Chondrocyte (in vitro differentiated cells): ENCODE data around the gene MIPOL1. TPM values are rescaled to one million over a fixed set of nuclear protein-coding genes. Genes with fewer than 3 reads are reported as not detected.

Source experiments
- DNase-seq: peaks from one replicate; pipeline ENCODE4 v3.0.0; 2021; ENCODE audit warnings: mixed read lengths, low spot score
- H3K27ac Mint-ChIP-seq: one replicate; pipeline ENCODE4 v1.8.0; 2021; ENCODE audit warnings: mild to moderate bottlenecking, moderate library complexity, mixed read lengths; ENCODE audit not compliant: unreplicated experiment
- H3K27me3 Mint-ChIP-seq: 2 replicates; pipeline ENCODE4 v1.8.0; 2021; ENCODE audit warnings: low read depth, mixed read lengths
- H3K36me3 Mint-ChIP-seq: 2 replicates; pipeline ENCODE4 v1.8.0; 2021; ENCODE audit warnings: low read depth, mixed read lengths
- H3K4me1 Mint-ChIP-seq: 2 replicates; pipeline ENCODE4 v1.8.0; 2021; ENCODE audit warnings: low read depth, mild to moderate bottlenecking, mixed read lengths
- H3K4me3 Mint-ChIP-seq: one replicate; pipeline ENCODE4 v1.8.0; 2021; ENCODE audit warnings: mild to moderate bottlenecking, moderate library complexity, mixed read lengths; ENCODE audit not compliant: unreplicated experiment
- H3K9me3 Mint-ChIP-seq: 2 replicates; pipeline ENCODE4 v1.8.0; 2021; ENCODE audit warnings: low read depth, mixed read lengths
- total RNA-seq: library from RNA; stranded (reverse); gene quantifications from 3 replicates; pipeline ENCODE4 v1.2.1, GENCODE V29; 2021
- TF ChIP-seq, protein P1 (sequence below): fragments of 200-600 bp; sonication (generic); IDR thresholded peaks from 2 replicates; pipeline ENCODE4 v1.5.0; 2021; ENCODE audit warnings: antibody characterized with exemption, mild to moderate bottlenecking, moderate library complexity

The MIPOL1 gene
- total RNA-seq, 1 donor from 2014 or later, result 9.8 TPM

DNA sequence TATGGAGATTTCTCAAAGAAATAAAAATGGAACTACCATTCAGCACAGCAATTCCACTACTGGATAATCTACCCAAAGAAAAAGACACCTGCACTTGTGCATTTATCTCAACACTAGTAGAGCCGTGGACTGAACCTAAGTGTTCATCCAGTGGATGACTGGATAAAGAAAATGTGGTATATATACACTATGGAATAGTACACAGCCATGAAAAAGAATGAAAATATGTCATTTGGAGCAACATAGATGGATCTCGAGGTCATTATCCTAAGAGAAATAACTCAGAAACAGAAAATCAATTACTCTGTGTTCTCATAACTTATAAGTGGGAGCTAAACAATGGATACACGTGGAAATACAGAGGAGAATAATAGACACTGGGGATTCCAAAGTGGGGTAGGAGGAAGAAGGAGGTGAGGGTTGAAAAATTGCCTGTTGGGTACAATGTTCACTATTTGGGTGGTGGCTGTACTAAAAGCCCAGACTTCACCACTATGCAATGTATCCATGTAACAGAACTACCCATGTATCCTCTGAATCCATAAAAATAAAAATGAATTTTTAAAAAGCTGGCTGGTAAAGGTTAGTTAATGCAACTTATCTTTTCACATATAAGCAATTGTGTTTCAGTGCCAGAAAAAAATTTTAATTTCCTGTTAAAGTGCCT, 266.6 kb downstream of the MIPOL1 start:
- Mint-ChIP-seq H3K27me3 (no peaks in the 10 kb centered on the region), H3K4me1 (no peaks in the 10 kb centered on the region), H3K4me3 (no peak overlapping the region), H3K36me3 (peaks cover 10% of the 10 kb centered on the region), H3K27ac (no peak overlapping the region), H3K9me3 (peaks cover 35% of the 10 kb centered on the region)
- TF ChIP-seq, protein P1, sequence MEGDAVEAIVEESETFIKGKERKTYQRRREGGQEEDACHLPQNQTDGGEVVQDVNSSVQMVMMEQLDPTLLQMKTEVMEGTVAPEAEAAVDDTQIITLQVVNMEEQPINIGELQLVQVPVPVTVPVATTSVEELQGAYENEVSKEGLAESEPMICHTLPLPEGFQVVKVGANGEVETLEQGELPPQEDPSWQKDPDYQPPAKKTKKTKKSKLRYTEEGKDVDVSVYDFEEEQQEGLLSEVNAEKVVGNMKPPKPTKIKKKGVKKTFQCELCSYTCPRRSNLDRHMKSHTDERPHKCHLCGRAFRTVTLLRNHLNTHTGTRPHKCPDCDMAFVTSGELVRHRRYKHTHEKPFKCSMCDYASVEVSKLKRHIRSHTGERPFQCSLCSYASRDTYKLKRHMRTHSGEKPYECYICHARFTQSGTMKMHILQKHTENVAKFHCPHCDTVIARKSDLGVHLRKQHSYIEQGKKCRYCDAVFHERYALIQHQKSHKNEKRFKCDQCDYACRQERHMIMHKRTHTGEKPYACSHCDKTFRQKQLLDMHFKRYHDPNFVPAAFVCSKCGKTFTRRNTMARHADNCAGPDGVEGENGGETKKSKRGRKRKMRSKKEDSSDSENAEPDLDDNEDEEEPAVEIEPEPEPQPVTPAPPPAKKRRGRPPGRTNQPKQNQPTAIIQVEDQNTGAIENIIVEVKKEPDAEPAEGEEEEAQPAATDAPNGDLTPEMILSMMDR, result no peak
- no peak for DNase-seq

DNA sequence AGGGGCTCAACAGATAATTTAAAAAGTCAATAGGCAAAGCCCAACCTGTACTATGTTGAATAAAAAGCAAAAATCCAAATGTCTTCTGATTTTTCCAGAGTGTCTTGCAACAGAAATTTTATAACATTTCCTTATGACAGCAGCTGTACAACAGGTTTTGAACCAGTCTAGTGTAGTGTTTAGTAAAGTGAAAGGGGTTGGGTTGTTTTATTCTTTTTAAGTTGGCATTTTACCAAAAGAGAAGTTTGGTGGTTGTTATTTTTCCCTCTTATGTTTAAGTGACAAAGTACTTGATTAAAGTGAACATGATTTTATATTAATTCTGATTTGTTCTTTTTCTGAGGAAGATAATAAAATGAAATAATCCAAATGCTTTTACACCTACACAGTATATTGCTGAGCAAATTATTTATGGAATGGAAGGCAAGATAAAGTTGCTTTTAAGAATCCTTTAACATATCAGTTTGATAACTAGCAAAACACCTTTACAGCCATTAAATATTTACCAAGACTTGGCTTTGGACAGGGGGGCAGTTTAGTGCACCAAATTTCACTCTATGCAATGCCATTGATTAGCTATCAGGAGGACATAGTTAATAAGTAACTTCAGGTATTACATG, 268.4 kb downstream of the MIPOL1 start:
- Mint-ChIP-seq H3K27ac (no peak overlapping the region), H3K4me3 (no peak overlapping the region), H3K36me3 (peaks cover 4% of the 10 kb centered on the region), H3K27me3 (no peaks in the 10 kb centered on the region), H3K4me1 (no peaks in the 10 kb centered on the region), H3K9me3 (peaks cover 26% of the 10 kb centered on the region)
- TF ChIP-seq, protein P1, result no peak
- DNase-seq, result no peak

DNA sequence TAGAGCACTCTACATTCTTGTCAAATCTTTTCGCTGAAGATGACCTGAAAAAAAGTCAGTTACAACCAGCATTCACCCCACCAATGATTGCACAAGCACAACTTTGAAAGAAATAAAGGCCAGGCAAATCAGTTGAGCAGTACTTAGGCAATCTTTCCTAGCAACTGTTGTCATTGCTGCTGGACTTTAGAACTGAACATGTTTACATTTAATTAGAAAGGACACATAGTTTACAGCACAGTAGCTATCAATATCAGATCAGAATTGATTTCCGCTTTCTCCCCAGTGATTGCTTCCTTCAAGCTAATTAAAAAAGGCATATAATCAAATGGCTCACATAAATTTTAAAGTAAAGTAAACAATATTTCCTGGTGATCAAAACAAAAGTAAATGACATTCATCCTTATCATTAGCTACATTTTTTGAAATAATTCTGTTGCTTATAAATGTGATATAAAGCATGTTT, 268.9 kb downstream of the MIPOL1 start:
- DNase-seq, result no peak
- peaks cover 4% of the 10 kb centered on the region for H3K36me3 Mint-ChIP-seq
- H3K27me3 Mint-ChIP-seq, result no peaks in the 10 kb centered on the region
- H3K27ac Mint-ChIP-seq, result no peak overlapping the region
- H3K4me1 Mint-ChIP-seq, result no peaks in the 10 kb centered on the region
- TF ChIP-seq, protein P1, result no peak
- H3K9me3 Mint-ChIP-seq, result peaks cover 20% of the 10 kb centered on the region
- H3K4me3 Mint-ChIP-seq, result no peak overlapping the region

DNA sequence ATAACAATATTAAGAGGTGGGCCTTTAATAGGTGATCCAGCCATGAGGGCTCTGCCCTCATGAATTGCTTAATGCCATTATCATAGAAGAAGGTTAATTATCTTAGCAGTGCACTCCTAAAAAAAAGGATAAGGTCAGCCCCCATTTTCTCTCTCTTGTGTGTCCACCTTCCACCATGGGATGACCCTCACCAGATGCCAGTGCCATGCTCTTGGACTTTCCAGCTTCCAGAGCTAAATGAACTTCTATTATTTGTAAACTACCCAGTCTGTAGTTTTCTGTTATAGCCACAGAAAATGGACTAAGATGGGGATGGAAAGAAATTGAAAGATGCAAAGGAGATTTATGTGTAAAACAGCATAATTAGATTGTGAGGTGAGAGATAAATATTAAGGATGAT, 271.9 kb downstream of the MIPOL1 start:
- no peaks in the 10 kb centered on the region for H3K4me1 Mint-ChIP-seq
- no peak overlapping the region for H3K27ac Mint-ChIP-seq
- no peak overlapping the region for H3K4me3 Mint-ChIP-seq
- no peaks in the 10 kb centered on the region for H3K9me3 Mint-ChIP-seq
- no peaks in the 10 kb centered on the region for H3K27me3 Mint-ChIP-seq
- peaks cover 2% of the 10 kb centered on the region for H3K36me3 Mint-ChIP-seq
- no peak for DNase-seq
- TF ChIP-seq, protein P1, result no peak

DNA sequence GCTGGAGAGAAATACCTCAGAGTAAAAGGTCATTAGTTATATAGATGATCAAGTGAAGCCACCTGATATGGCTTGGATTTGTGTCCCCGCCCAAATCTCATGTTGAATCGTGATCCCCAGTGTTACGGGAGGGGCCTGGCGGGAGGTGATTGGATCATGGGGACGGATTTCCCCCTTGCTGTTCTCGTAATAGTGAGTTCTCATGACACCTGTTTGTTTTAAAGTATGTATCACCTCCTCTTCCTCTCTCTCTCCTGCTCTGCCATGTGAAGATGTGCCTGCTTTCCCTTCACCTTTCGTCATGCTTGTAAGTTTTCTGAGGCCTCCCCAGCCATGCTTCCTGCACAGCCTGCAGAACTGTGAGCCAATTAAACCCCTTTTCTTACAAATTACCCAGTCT, 272.5 kb downstream of the MIPOL1 start:
- Mint-ChIP-seq H3K36me3 (peaks cover 3% of the 10 kb centered on the region), H3K4me1 (no peaks in the 10 kb centered on the region), H3K4me3 (no peak overlapping the region), H3K27ac (no peak overlapping the region), H3K9me3 (peaks cover 1% of the 10 kb centered on the region), H3K27me3 (no peaks in the 10 kb centered on the region)
- DNase-seq, result no peak
- TF ChIP-seq, protein P1, result no peak
